Measurements from ENCODE around the gene E2F1.

Gene E2F1

DNA sequence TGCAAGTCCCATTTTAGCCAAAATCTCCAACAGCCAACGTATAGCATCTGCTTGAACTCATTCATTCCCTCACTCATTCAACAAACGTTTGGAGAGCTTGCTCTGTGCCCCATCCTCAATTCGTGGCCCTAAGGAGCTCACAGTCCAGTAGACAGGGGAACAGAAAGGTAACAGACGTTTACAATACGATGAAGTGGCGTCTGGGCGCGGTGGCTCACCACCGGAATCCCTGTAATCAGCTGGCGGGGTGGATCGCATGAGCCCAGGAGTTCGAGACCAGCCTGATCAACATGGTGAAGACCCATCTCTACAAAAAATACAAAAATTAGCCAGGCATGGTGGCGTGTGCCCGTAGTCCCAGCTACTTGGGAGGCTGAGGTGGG lies 790 bp upstream of the E2F1 start:
- peak overlapping the region; percentile 73 for H3K27ac Mint-ChIP-seq
- H3K36me3 Mint-ChIP-seq = peaks cover 15% of the 10 kb centered on the region
- no peaks in the 10 kb centered on the region for H3K27me3 Mint-ChIP-seq
- CTCF ChIA-PET = interaction anchor here (0.7 to 1.3 kb wide), 2 partner anchors 12 to 22 kb away, joined by 3 read pairs; no protein-coding TSS in a partner anchor
- no peak for DNase-seq
- H3K9me3 Mint-ChIP-seq = no peaks in the 10 kb centered on the region
- H3K4me1 Mint-ChIP-seq = peaks cover 85% of the 10 kb centered on the region
- peak overlapping the region; percentile 64 for H3K4me3 Mint-ChIP-seq

GRCh38 chr20:33685328-33686099 lies 671 bp downstream of the E2F1 start:
- peak; percentile 79 for DNase-seq
- CTCF ChIA-PET = interaction anchor here (1.0 to 1.5 kb wide), 3 partner anchors 13 to 34 kb away, joined by 3 read pairs; partner anchors contain the start of genes ACTL10 and PXMP4
- Mint-ChIP-seq H3K36me3 (peaks cover 27% of the 10 kb centered on the region), H3K27ac (peak overlapping the region; percentile 94), H3K27me3 (no peaks in the 10 kb centered on the region), H3K9me3 (no peaks in the 10 kb centered on the region), H3K4me3 (peak overlapping the region; percentile 89), H3K4me1 (peaks cover 87% of the 10 kb centered on the region)

- H3K4me3 Mint-ChIP-seq = peak overlapping the region; percentile 89
- H3K27ac Mint-ChIP-seq = peak overlapping the region; percentile 94
- no peaks in the 10 kb centered on the region for H3K27me3 Mint-ChIP-seq
- no peak for DNase-seq
- H3K36me3 Mint-ChIP-seq = peaks cover 29% of the 10 kb centered on the region
- CTCF ChIA-PET = interaction anchor here (0.8 to 1.5 kb wide), 4 partner anchors 12 to 135 kb away, joined by 3 read pairs; partner anchors contain the start of genes ACTL10 and PXMP4
- H3K4me1 Mint-ChIP-seq = peaks cover 87% of the 10 kb centered on the region
- no peaks in the 10 kb centered on the region for H3K9me3 Mint-ChIP-seq
These were observed 1.5 kb downstream of the E2F1 start for GRCh38 chr20:33684533-33685327.

DNA sequence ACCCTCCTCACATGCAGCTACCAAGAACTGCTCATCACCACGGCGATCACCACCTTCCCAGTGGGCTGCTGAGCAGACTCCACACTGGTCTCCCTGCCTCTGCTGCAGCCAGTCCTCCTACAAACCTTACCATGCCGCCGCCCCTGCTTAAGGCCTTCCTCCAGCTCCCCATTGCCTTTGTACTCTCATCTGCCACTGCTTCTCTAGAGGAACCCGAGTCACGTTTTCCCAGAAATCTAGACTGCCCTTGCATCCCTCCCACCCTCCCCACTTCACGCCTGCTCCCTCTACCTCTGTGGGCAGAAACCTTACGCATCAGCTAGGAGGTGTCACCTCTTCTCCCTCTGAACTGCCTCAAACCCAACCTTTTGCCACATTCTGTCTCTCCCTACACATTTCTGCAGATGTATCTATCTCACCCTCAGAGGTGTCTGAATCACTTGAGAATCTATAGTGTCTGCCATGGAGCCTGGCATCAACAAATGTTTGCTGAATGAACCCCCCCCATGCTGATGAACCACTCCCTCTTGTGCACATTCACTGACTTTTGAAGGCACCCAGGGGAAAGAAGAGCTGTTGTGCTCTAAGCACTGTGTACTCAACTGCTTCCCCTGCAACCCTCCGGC lies 4.3 kb downstream of the E2F1 start:
- Mint-ChIP-seq H3K36me3 (peaks cover 52% of the 10 kb centered on the region), H3K27ac (peak overlapping the region; percentile 95)
- CTCF ChIA-PET = interaction anchor here (1.0 to 5.2 kb wide), 3 partner anchors 11 to 49 kb away, joined by 3 to 43 read pairs (median 3); partner anchors contain the start of gene ACTL10

GRCh38 chr20:33681288-33681687 lies 4.9 kb downstream of the E2F1 start:
- no peaks in the 10 kb centered on the region for H3K9me3 Mint-ChIP-seq
- H3K27ac Mint-ChIP-seq = peak overlapping the region; percentile 95

More for the DNA sequence above, 4.3 kb downstream of the E2F1 start:
- Mint-ChIP-seq H3K4me1 (peaks cover 83% of the 10 kb centered on the region), H3K27me3 (no peaks in the 10 kb centered on the region), H3K4me3 (peak overlapping the region; percentile 19), H3K9me3 (no peaks in the 10 kb centered on the region)
- peak; percentile 36 for DNase-seq

GRCh38 chr20:33680686-33681085 lies 5.5 kb downstream of the E2F1 start:
- Mint-ChIP-seq H3K9me3 (no peaks in the 10 kb centered on the region), H3K4me3 (no peak overlapping the region), H3K36me3 (peaks cover 63% of the 10 kb centered on the region), H3K4me1 (peaks cover 88% of the 10 kb centered on the region), H3K27ac (peak overlapping the region; percentile 95), H3K27me3 (no peaks in the 10 kb centered on the region)
- CTCF ChIA-PET = interaction anchor here (1.0 to 5.2 kb wide), 3 partner anchors 10 to 50 kb away, joined by 3 to 43 read pairs (median 3); partner anchors contain the start of gene ACTL10
- DNase-seq = no peak

More at GRCh38 chr20:33681288-33681687, 4.9 kb downstream of the E2F1 start:
- peak overlapping the region; percentile 19 for H3K4me3 Mint-ChIP-seq
- CTCF ChIA-PET = interaction anchor here (1.0 to 5.2 kb wide), 3 partner anchors 10 to 50 kb away, joined by 3 to 43 read pairs (median 3); partner anchors contain the start of gene ACTL10
- H3K36me3 Mint-ChIP-seq = peaks cover 57% of the 10 kb centered on the region
- peaks cover 82% of the 10 kb centered on the region for H3K4me1 Mint-ChIP-seq
- no peak for DNase-seq
- no peaks in the 10 kb centered on the region for H3K27me3 Mint-ChIP-seq

DNA sequence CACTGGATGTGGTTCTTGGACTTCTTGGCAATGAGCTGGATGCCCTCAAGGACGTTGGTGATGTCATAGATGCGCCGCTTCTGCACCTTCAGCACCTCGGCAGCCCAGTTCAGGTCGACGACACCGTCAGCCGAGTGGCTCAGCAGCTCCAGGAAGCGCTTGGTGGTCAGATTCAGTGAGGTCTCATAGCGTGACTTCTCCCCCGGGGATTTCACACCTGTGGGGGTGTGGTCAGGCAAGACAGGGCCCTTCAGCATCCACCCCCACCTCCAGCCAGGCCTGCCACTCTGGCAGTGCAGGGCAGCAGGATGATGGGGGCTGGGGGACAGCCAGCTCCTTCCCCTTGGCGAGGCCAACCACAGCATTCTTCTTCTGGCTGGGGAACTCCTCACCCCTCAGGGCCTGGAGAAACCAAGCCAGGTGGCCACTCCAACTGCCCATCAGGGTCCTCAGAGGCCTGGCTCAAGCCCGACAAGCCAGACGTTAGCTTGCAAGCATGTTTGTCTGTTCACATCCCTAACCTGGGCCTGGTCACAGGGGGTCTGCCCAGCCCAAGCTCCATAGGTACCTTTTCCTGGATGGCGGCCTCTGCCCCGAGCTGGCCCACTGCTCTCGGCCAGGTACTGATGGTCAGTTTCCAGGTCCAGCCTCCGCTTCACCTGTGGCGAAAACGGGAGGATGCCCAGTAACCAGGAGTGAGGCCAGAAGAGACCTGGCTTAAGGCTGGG lies 6.3 kb downstream of the E2F1 start:
- DNase-seq = peak; percentile 68
- no peaks in the 10 kb centered on the region for H3K9me3 Mint-ChIP-seq
- peak overlapping the region; percentile 47 for H3K4me3 Mint-ChIP-seq
- H3K4me1 Mint-ChIP-seq = peaks cover 90% of the 10 kb centered on the region
- CTCF ChIA-PET = interaction anchor here (1.2 to 5.2 kb wide), 3 partner anchors 10 to 52 kb away, joined by 4 to 43 read pairs (median 7); partner anchors contain the start of genes ACTL10 and ZNF341
- H3K27me3 Mint-ChIP-seq = no peaks in the 10 kb centered on the region
- H3K27ac Mint-ChIP-seq = peak overlapping the region; percentile 95
- peaks cover 66% of the 10 kb centered on the region for H3K36me3 Mint-ChIP-seq

DNA sequence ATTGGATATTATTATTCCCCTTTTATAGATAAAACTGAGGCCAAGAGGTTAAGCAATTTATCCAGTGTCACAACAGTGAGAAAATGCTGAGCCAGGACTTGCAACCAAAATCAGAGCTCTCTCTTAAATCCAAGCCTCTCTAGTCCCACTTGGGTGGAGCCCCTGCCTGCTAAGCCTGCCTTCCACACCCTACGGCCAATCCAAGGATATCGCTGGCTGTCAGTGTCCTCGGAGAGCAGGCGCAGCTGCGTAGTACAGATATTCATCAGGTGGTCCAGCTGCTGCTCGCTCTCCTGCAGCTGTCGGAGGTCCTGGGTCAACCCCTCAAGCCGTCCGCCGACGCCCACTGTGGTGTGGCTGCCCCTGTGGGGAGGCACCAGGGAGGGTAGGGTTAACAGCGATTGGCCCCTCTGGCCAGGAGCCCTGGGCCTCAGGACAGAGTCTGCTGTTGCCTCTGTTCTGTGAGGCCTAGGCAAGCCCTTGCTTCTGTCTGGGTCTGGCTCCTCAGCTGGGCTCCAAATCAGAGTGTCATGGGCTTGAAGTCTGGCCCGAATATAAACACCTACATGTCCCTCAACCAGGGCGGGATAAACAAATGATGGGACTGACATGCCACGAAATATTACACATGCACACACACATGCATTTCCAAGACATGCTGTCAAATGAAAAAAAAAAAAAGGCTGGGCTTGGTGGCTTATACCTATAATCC lies 8.0 kb downstream of the E2F1 start:
- peaks cover 88% of the 10 kb centered on the region for H3K4me1 Mint-ChIP-seq
- H3K9me3 Mint-ChIP-seq = no peaks in the 10 kb centered on the region
- CTCF ChIA-PET = interaction anchor here (1.3 to 5.2 kb wide), 2 partner anchors 10 to 12 kb away, joined by 4 to 43 read pairs; partner anchors contain the start of gene ACTL10
- H3K36me3 Mint-ChIP-seq = peaks cover 67% of the 10 kb centered on the region
- peak overlapping the region; percentile 47 for H3K4me3 Mint-ChIP-seq
- DNase-seq = no peak
- peak overlapping the region; percentile 95 for H3K27ac Mint-ChIP-seq
- no peaks in the 10 kb centered on the region for H3K27me3 Mint-ChIP-seq

DNA sequence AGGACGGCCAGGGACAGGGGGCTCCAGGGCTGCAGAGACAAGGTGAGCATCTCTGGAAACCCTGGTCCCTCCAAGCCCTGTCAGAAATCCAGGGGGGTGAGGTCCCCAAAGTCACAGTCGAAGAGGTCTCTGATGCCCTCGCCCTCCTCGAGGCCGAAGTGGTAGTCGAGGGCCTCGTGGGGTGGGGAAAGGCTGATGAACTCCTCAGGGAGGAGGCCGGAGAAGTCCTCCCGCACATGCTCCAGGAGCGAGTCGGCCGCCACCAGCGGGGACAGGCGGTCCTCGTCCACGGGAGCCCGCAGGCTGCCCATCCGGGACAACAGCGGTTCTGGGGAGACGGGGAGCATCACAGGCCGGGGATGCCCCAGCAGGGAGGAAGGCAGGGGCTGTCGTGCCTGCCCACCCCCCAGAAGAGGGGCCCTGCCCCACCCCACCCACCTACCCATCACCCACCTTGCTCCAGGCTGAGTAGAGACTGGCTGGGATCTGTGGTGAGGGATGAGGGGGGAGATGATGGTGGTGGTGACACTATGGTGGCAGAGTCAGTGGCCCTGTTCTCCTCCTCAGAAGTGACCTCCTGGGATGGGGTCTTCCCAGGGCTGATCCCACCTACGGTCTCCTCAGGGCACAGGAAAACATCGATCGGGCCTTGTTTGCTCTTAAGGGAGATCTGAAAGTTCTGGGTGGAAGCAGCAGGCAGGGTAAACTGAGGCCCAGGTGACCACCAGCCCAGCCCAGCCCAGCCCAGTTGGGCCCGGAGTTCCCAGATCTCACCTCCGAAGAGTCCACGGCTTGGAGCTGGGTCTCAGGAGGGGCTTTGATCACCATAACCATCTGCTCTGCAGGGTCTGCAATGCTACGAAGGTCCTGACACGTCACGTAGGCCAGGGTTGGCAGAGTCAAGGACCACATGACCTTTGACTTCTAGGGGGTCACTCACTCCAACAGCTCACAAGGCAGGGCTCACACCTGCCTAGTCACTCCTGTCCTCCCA lies 9.2 kb downstream of the E2F1 start:
- Mint-ChIP-seq H3K4me1 (peaks cover 88% of the 10 kb centered on the region), H3K4me3 (no peak overlapping the region), H3K27ac (peak overlapping the region; percentile 95), H3K27me3 (no peaks in the 10 kb centered on the region), H3K9me3 (no peaks in the 10 kb centered on the region), H3K36me3 (peaks cover 65% of the 10 kb centered on the region)
- CTCF ChIA-PET = interaction anchor here (5.2 kb wide), 1 partner anchor 9 kb away, joined by 43 read pairs; the partner anchor contains the start of gene ACTL10
- DNase-seq = no peak

- Mint-ChIP-seq H3K27me3 (no peaks in the 10 kb centered on the region), H3K9me3 (no peaks in the 10 kb centered on the region), H3K27ac (peak overlapping the region; percentile 78), H3K4me3 (peak overlapping the region; percentile 28), H3K36me3 (peaks cover 63% of the 10 kb centered on the region), H3K4me1 (peaks cover 84% of the 10 kb centered on the region)
- CTCF ChIA-PET = no interaction called here
- DNase-seq = no peak
These were observed 10.1 kb downstream of the E2F1 start for GRCh38 chr20:33676121-33676520.

DNA sequence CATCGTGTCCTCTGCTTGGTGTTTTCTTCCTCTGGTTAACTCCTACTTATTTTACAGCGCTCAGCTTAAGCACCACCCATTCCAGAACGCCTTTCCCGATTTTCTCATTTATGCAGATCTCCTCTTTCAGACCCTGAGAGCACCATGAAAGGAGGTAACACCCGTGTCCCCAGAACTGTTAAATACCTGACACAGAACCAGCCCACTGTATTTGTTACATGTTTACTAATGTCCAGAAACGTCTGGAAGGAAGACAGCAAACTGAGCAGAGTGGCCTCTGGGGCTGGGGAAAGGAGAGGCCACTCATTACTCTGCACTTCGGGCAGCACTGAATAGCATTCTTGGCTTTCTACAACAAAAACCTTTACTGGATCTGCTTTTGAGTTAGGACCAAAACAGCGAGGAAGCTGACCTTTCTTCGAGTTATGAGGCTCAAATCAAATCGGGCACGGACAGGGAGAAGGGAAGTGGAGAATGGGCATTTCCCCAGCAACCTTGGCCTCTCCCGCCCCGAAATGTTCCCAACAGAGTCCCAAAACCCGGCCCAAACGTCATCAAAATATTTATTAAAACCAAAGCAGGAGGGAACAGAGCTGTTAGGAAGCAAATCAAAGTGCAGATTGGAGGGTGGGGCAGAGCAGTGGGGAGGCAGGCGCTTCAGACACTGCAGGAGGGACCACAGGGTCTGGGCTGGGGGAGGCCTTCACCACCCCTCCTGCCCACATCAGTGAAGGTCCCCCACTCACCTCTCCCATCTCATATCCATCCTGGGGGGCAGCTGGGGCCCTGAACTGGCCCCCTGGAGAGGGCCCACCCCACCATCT lies 10.8 kb downstream of the E2F1 start:
- DNase-seq = no peak
- Mint-ChIP-seq H3K4me1 (peaks cover 77% of the 10 kb centered on the region), H3K36me3 (peaks cover 60% of the 10 kb centered on the region), H3K9me3 (no peaks in the 10 kb centered on the region), H3K4me3 (peak overlapping the region; percentile 70), H3K27ac (peak overlapping the region; percentile 78), H3K27me3 (no peaks in the 10 kb centered on the region)
- CTCF ChIA-PET = interaction anchor here (0.7 kb wide), 1 partner anchor 12 kb away, joined by 3 read pairs; no protein-coding TSS in a partner anchor

All from activated naive CD4-positive, alpha-beta T cell treated with anti-CD3 and anti-CD28 coated beads, Interleukin-2, amount 10 ng/mL, durations not matched to agents 7 days and 5 days (primary cell).